Testis (tissue), 3 donors: ENCODE results near the gene C1QTNF9B. TPM values are rescaled to one million over a fixed set of nuclear protein-coding genes. Genes with fewer than 3 reads are reported as not detected.
"Not testable (repeated sequence)": the region's sequence is repeated elsewhere in the genome, so short reads cannot be mapped to it uniquely, and the experiment has no call there.

Experiments used
- DNase-seq: peaks from one replicate; pipeline ENCODE4 v3.0.0-alpha.2; 2019
- H3K27ac ChIP-seq, 2 donors: fragments of 200-600 bp; sonication (generic); one replicate each; pipeline ENCODE4 v1.5.1; 2019
- H3K27me3 ChIP-seq: fragments of 200-600 bp; sonication (generic); one replicate; pipeline ENCODE4 v1.5.1; 2019
- H3K36me3 ChIP-seq: fragments of 200-600 bp; sonication (generic); one replicate; pipeline ENCODE4 v1.5.1; 2017; ENCODE audit warnings: low read depth; ENCODE audit errors: missing control alignments
- H3K4me1 ChIP-seq: fragments of 200-600 bp; sonication (generic); one replicate; pipeline ENCODE4 v1.5.1; 2019
- H3K4me3 ChIP-seq, 2 donors: fragments of 200-600 bp; sonication (generic); one replicate each; pipeline ENCODE4 v1.5.1; 2017 to 2019
- H3K9me3 ChIP-seq: fragments of 200-600 bp; sonication (generic); one replicate; pipeline ENCODE4 v1.5.1; 2017
- CTCF ChIP-seq, 3 experiments: fragments of 450-650 bp in 2 of 3; fragments of 200-600 bp in 1 of 3; sonication (generic) in 1 of 3; IDR thresholded peaks; one replicate each; pipeline ENCODE4 v1.5.1; 2016 to 2019; ENCODE audit warnings: antibody characterized with exemption in 3 of 3, mild to moderate bottlenecking in 2 of 3, moderate library complexity in 1 of 3
- POLR2A ChIP-seq: fragments of 450-650 bp; IDR thresholded peaks from one replicate; pipeline ENCODE4 v1.6.1; 2017; ENCODE audit warnings: antibody characterized with exemption, mild to moderate bottlenecking, moderate library complexity
- WGBS, 2 donors: methylation state at CpG; one replicate each; pipeline ENCODE4 v1.1.5; 2018; 5-methylcytosine and 5-hydroxymethylcytosine counted together
- intact Hi-C: fragments of 100-400 bp; cut with DNase I; formaldehyde crosslinking; loops from one replicate; pipeline ENCODE4 v1.15.1; 2023; ENCODE audit warnings: low total_unique reads
- polyA plus RNA-seq: library from polyadenylated mRNA; stranded (reverse); fragments of 350-450 nt; fragmentation: Illumina TruSeq; extraction: RNeasy Lipid Tissue Mini Kit (QIAGEN cat#74804); gene quantifications from one replicate; pipeline ENCODE4 v1.2.3, GENCODE V29; 2014; ENCODE audit warnings: low read depth, low replicate concordance; ENCODE audit not compliant: insufficient read depth
- total RNA-seq, 2 donors: library from RNA; depleted of rRNA; stranded (reverse); fragments of >200 nt; gene quantifications; one replicate each; pipeline ENCODE4 v1.2.3, GENCODE V29; 2016

C1QTNF9B gene
- total and polyA plus RNA-seq, 3 donors from 2014 or later = 2.2 to 4.2 (median 2.3) TPM

GRCh38 chr13:23899555-23899954 lies 2.3 kb upstream of the C1QTNF9B start:
- intact Hi-C loops = no loop called here
- 35 to 40% methylated on average over 4 of the region's 4 CpGs for WGBS, 2 donors

GRCh38 chr13:23898101-23898500 lies 799 bp upstream of the C1QTNF9B start:
- H3K27ac ChIP-seq = no peak overlapping the region
- DNase-seq = no peak
- H3K9me3 ChIP-seq = no peaks in the 10 kb centered on the region
- H3K36me3 ChIP-seq = no peaks in the 10 kb centered on the region
- intact Hi-C loops = no loop called here
- WGBS, 2 donors = 73 to 78% methylated on average over 8 of the region's 8 CpGs
- H3K4me3 ChIP-seq = no peak overlapping the region
- H3K4me1 ChIP-seq = peaks cover 2% of the 10 kb centered on the region
- TF ChIP-seq CTCF (IDR thresholded peaks at IDR 0.05) (no peak), POLR2A (no peak)
- H3K27me3 ChIP-seq = no peaks in the 10 kb centered on the region

More at GRCh38 chr13:23899555-23899954, 2.3 kb upstream of the C1QTNF9B start:
- DNase-seq = peak; percentile 63
- H3K27ac ChIP-seq = no peak overlapping the region
- no peak overlapping the region for H3K4me3 ChIP-seq
- H3K27me3 ChIP-seq = no peaks in the 10 kb centered on the region
- no peaks in the 10 kb centered on the region for H3K9me3 ChIP-seq
- TF ChIP-seq POLR2A (no peak), CTCF (IDR thresholded peaks at IDR 0.05) (peak in 1 of 3 experiments; percentile 53)
- H3K36me3 ChIP-seq = no peaks in the 10 kb centered on the region
- H3K4me1 ChIP-seq = peaks cover 5% of the 10 kb centered on the region

GRCh38 chr13:23894746-23895145 lies 2.6 kb downstream of the C1QTNF9B start:
- H3K27ac ChIP-seq, H3K27me3 ChIP-seq, H3K4me3 ChIP-seq, intact Hi-C loops, H3K36me3 ChIP-seq, H3K9me3 ChIP-seq, H3K4me1 ChIP-seq, DNase-seq: not testable (repeated sequence)
- 87 to 89% methylated on average over 7 to 12 of the region's 12 CpGs for WGBS, 2 donors

- 78 to 83% methylated on average over 1 to 4 of the region's 4 CpGs for WGBS, 2 donors
Observed at GRCh38 chr13:23893791-23894190, 3.5 kb downstream of the C1QTNF9B start.

GRCh38 chr13:23889615-23890607 lies 7.4 kb downstream of the C1QTNF9B start:
- 34 to 40% methylated on average over 15 of the region's 15 CpGs for WGBS, 2 donors
- TF ChIP-seq POLR2A (no peak), CTCF (IDR thresholded peaks at IDR 0.05) (no peak)
- Histone ChIP-seq H3K36me3 (no peaks in the 10 kb centered on the region), H3K27me3 (no peaks in the 10 kb centered on the region), H3K4me1 (peaks cover 4% of the 10 kb centered on the region), H3K4me3 (peak overlapping the region; percentile 81 to 87), H3K27ac (peak overlapping the region; percentile 31 to 47), H3K9me3 (no peaks in the 10 kb centered on the region)
- DNase-seq = no peak
- intact Hi-C loops = no loop called here

More at GRCh38 chr13:23893791-23894190, 3.5 kb downstream of the C1QTNF9B start:
- H3K9me3 ChIP-seq, H3K36me3 ChIP-seq, DNase-seq, H3K27me3 ChIP-seq, H3K4me3 ChIP-seq, intact Hi-C loops, H3K27ac ChIP-seq, H3K4me1 ChIP-seq: not testable (repeated sequence)
